Mucosa of rectum (tissue), 2 donors: Measurements from ENCODE around the gene ABHD15.

ENCODE experiments used
- H3K27ac ChIP-seq, 2 donors: one replicate each; pipeline ENCODE4 v1.7.0; 2013; ENCODE audit warnings: inconsistent platforms in 2 of 2, low read depth in 2 of 2, low read length in 2 of 2
- H3K27me3 ChIP-seq, 2 donors: one replicate each; pipeline ENCODE4 v1.7.0; 2013; ENCODE audit warnings: low read length in 2 of 2; ENCODE audit not compliant: control insufficient read depth in 2 of 2, insufficient read depth in 2 of 2
- H3K36me3 ChIP-seq, 2 donors: one replicate each; pipeline ENCODE4 v1.7.0; 2013; ENCODE audit warnings: low read length in 2 of 2; ENCODE audit not compliant: control insufficient read depth in 2 of 2, insufficient read depth in 2 of 2
- H3K4me1 ChIP-seq, 2 donors: one replicate each; pipeline ENCODE4 v1.7.0; 2013; ENCODE audit warnings: low read length in 2 of 2, mild to moderate bottlenecking in 1 of 2; ENCODE audit not compliant: control insufficient read depth in 2 of 2, insufficient read depth in 2 of 2
- H3K4me3 ChIP-seq, 2 donors: one replicate each; pipeline ENCODE4 v1.7.0; 2013; ENCODE audit warnings: low read length in 2 of 2
- H3K9ac ChIP-seq, 2 donors: one replicate each; pipeline ENCODE4 v1.7.0; 2013; ENCODE audit warnings: low read length in 2 of 2, low read depth in 1 of 2, mild to moderate bottlenecking in 1 of 2
- H3K9me3 ChIP-seq, 2 donors: one replicate each; pipeline ENCODE4 v1.7.0; 2013; ENCODE audit warnings: low read length in 2 of 2; ENCODE audit not compliant: control insufficient read depth in 2 of 2
- donor health status: healthy.
- donor health status: Normal muscosa, but diverticular disease.

Gene ABHD15

DNA sequence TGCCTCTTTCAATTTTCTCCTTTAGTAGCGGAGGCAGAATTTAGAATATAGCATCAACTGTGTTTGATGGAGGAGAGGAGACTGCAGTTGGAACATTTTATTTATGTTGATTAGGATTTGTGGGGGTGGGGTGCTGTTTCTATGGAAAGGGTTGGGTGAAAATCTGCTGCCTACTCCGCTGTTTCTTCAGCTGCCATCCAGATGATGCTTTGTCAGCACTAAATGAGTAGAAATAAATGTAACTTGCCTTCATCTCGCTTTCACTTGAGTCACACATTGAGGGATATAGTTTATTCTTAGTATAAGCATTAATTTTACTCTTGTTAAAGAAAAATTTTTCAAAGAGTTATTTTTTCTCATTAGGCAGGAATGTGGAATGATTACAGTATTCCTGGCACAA lies 42.1 kb downstream of the ABHD15 start:
- H3K27ac ChIP-seq, result no peak overlapping the region
- peaks cover 26 to 32% of the 10 kb centered on the region in 2 donors for H3K36me3 ChIP-seq
- no peak overlapping the region for H3K9ac ChIP-seq
- H3K27me3 ChIP-seq, result no peaks in the 10 kb centered on the region
- no peaks in the 10 kb centered on the region for H3K4me1 ChIP-seq
- no peaks in the 10 kb centered on the region for H3K9me3 ChIP-seq
- no peak overlapping the region for H3K4me3 ChIP-seq

DNA sequence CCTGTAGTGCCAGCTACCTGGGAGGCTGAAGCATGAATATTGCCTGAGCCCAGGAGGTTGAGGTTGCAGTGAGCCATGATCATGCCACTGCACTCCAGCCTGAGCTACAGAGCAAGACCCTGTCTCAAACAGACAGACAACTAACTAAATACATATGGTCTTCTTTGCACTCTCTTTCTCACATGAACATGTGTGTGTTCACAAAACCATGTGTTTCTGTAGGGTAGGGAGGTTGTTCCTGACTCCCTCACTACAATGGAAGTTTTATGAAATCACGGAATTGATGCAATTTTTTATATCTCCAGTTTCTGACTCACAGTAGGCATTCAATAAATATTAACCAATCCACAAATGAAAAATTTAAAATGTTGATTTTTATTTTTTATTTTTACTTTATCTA lies 48.5 kb downstream of the ABHD15 start:
- Histone ChIP-seq H3K27me3 (no peaks in the 10 kb centered on the region), H3K36me3 (peaks cover 31 to 46% of the 10 kb centered on the region in 2 donors), H3K9me3 (no peaks in the 10 kb centered on the region), H3K9ac (no peak overlapping the region), H3K4me3 (no peak overlapping the region), H3K27ac (no peak overlapping the region), H3K4me1 (no peaks in the 10 kb centered on the region)

DNA sequence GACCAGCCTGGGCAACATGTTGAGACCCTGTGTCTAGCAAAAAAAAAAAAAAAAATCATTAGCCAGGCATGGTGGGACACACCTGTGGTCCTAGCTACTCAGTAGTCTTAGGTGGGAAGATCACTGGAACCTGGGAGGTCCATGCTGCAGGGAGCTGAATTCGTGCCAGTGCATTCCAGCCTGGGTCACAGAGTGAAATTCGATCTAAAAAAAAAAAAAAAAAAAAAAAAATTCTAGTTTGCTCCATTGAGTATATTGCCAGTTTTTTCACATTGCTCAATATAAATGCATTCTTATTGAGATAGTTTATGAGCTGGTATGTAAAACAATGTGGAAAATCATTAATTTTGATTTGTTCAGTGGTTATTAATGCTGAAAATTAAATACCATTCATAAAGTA lies 52.0 kb downstream of the ABHD15 start:
- no peaks in the 10 kb centered on the region for H3K4me1 ChIP-seq
- no peak overlapping the region for H3K27ac ChIP-seq
- no peaks in the 10 kb centered on the region for H3K27me3 ChIP-seq
- H3K4me3 ChIP-seq, result no peak overlapping the region
- no peak overlapping the region for H3K9ac ChIP-seq
- H3K36me3 ChIP-seq, result peaks cover 22 to 50% of the 10 kb centered on the region in 2 donors
- no peaks in the 10 kb centered on the region for H3K9me3 ChIP-seq

DNA sequence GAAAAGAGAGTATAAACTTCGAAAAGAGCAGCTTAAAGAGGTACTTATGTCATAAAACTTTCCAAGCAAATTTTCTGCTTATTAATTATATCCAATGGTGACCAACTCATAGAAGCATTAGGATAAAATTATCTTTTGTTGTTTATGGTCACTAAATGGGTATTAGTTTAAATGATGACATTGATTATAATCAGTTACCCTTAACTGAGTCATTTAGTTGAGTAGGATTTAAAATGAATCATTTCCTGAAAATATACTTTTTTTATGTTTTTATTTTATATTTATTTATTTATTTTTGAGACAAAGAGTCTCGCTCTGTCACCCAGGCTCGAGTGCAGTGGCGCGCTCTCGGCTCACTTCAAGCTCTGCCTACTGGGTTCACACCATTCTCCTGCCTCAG lies 55.9 kb downstream of the ABHD15 start:
- peaks cover 18 to 45% of the 10 kb centered on the region in 2 donors for H3K36me3 ChIP-seq

More for the DNA sequence above, 55.9 kb downstream of the ABHD15 start:
- H3K4me1 ChIP-seq, result no peaks in the 10 kb centered on the region
- no peaks in the 10 kb centered on the region for H3K9me3 ChIP-seq
- no peak overlapping the region for H3K9ac ChIP-seq
- H3K27ac ChIP-seq, result no peak overlapping the region
- no peak overlapping the region for H3K4me3 ChIP-seq
- no peaks in the 10 kb centered on the region for H3K27me3 ChIP-seq
